ENCODE results near the gene RNASE12. TPM values are rescaled to one million over a fixed set of nuclear protein-coding genes. Genes with fewer than 3 reads are reported as not detected.

RNASE12 gene, protein sequence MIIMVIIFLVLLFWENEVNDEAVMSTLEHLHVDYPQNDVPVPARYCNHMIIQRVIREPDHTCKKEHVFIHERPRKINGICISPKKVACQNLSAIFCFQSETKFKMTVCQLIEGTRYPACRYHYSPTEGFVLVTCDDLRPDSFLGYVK
- not detected in 2 replicates for total RNA-seq (2014; rRNA removed; shearing (Covaris generic))
- polyA plus RNA-seq (2016; fragmentation: Nextera tagmentation; extraction: Ambion mirVana), result not detected in 2 replicates
- long read RNA-seq, result 0 reads

DNA sequence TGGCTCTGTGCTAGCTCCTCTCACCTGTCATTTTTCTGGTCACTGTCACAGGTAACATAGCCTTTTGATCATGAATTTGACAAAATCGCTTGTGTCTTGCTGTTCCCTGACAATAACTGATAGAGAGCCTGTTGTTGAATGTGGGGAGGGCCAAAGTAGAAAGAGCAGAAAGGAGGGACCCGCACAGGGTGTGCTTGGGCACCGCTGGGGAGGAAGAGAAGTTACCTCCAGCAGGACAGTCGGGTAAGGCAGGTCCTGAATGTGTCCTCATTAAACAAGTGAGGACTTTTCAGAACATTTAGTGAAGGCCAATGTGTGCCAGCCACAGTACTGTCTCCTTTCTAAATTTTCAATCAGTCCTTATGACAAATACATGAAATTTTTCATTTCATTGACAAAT is at the start of gene RNASE12:
Gene RNASE12 (minus strand): TSS at position 142 of the 400 bp plus-strand sequence. CDS start 653 bp downstream, outside the sequence.
- ATAC-seq (no peak), DNase-seq (ENCODE audit: low spot score) (no peak)
- Histone ChIP-seq H3K27ac (ENCODE audit: low read depth) (no peak within 1 kb of the TSS), H3F3A (replicated peaks; ENCODE audit: low read depth) (no peaks in the 10 kb centered on the region), H3K4me1 (ENCODE audit: insufficient read depth) (no peaks in the 10 kb centered on the region), H3K9me2 (ENCODE audit: insufficient read depth) (no peaks in the 10 kb centered on the region; the same call in 1 of the 2 replicates), H3K27me3 (ENCODE audit: insufficient read depth) (no peaks in the 10 kb centered on the region), H3K36me3 (ENCODE audit: insufficient read depth) (no peaks in the 10 kb centered on the region), H2AFZ (peak within 1 kb of the TSS; percentile 57), H4K20me1 (replicated peaks; ENCODE audit: insufficient read depth) (no peaks in the 10 kb centered on the region), H3K4me2 (no peak within 1 kb of the TSS), H3K4me3 (no peak within 1 kb of the TSS), H3K79me2 (replicated peaks; ENCODE audit: insufficient read depth) (no peaks in the 10 kb centered on the region)
- H3K9me3 Mint-ChIP-seq, result no peaks in the 10 kb centered on the region
- H3K27me3 Mint-ChIP-seq (ENCODE audit: insufficient read depth, low read depth, poor library complexity), result no peaks in the 10 kb centered on the region
- TF ChIP-seq JUNB (IDR thresholded peaks at IDR 0.05; ENCODE audit: unreplicated experiment), result no peak
- TF ChIP-seq EZH2phosphoT487 (IDR thresholded peaks at IDR 0.05; ENCODE audit: unreplicated experiment), result no peak
- H3K27ac Mint-ChIP-seq, result no peak within 1 kb of the TSS
- peaks cover 6% of the 10 kb centered on the region; the same call in 2 of the 3 replicates for H3K4me1 Mint-ChIP-seq
- no peak within 1 kb of the TSS for H3K4me3 Mint-ChIP-seq
- H3K36me3 Mint-ChIP-seq (ENCODE audit: low read depth), result no peaks in the 10 kb centered on the region

DNA sequence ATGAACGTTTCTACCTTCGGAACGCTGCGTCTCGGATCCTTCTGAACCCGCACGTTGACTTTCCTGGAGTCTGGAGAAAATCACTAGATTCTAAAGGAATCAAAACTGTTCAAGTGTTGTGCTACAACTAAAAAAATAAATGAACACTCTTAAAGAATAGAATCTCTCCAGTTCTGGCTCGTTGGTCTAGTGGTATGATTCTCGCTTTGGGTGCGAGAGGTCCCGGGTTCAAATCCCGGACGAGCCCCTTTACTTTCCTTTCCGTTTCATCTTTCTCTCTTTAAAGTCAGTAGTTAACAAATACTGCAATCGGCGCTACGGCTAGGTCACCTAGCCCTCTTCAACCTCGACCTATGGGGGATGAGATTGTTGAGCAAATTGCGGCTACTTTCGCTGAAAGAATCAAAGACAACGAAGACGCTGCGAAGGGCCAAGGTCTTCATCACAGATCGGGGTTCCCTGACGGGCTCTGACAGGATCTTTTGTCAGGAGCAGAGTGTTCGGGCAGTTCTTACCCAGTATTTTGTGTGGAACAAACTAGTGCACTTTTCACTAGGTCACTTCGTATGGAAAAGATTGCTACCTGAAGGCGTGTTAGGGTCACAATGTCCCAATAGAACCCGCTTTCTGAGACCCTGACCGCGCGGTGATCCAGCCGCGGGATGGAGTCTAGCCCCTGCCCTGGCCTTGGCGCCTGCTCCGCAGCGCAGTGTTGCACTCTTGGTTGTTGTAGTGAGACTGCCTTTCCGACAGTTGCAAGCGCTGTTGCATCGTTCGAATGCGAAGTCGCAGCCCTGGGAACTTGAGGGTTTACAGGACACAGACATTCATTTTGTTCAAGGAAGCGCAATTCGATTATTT is 41.9 kb upstream of the RNASE12 start:
- Histone ChIP-seq H3K4me1 (ENCODE audit: insufficient read depth) (peaks cover 8% of the 10 kb centered on the region; the same call in 1 of the 2 replicates), H3K4me2 (peak overlapping the region; percentile 83), H3K27me3 (ENCODE audit: insufficient read depth) (peaks cover 42% of the 10 kb centered on the region), H3K36me3 (ENCODE audit: insufficient read depth) (no peaks in the 10 kb centered on the region), H3K79me2 (replicated peaks; ENCODE audit: insufficient read depth) (no peaks in the 10 kb centered on the region), H2AFZ (peak overlapping the region; percentile 61), H4K20me1 (replicated peaks; ENCODE audit: insufficient read depth) (no peaks in the 10 kb centered on the region), H3K4me3 (peak overlapping the region; percentile 74), H3K27ac (ENCODE audit: low read depth) (no peak overlapping the region), H3K9me2 (ENCODE audit: insufficient read depth) (no peaks in the 10 kb centered on the region), H3F3A (replicated peaks; ENCODE audit: low read depth) (peaks cover 12% of the 10 kb centered on the region)
- Mint-ChIP-seq H3K9me3 (peaks cover 16% of the 10 kb centered on the region; the same call in 2 of the 3 replicates), H3K36me3 (ENCODE audit: low read depth) (peaks cover 6% of the 10 kb centered on the region; the same call in 2 of the 3 replicates), H3K27ac (peak overlapping the region; percentile 55; the same call in 1 of the 2 replicates), H3K4me3 (peak overlapping the region; percentile 94), H3K27me3 (ENCODE audit: insufficient read depth, low read depth, poor library complexity) (peaks cover 37% of the 10 kb centered on the region), H3K4me1 (peaks cover 6% of the 10 kb centered on the region)
- peak; percentile 97 for DNase-seq (ENCODE audit: low spot score)
- TF ChIP-seq CREB1 (CRISPR knock-in tag; IDR thresholded peaks at IDR 0.05; ENCODE audit: low read depth), result peak; percentile 46; the same call in 1 of the 2 replicates
- TF ChIP-seq EZH2 (IDR thresholded peaks at IDR 0.05; ENCODE audit: low read depth, unreplicated experiment), result no peak
- TF ChIP-seq JUNB (IDR thresholded peaks at IDR 0.05; ENCODE audit: unreplicated experiment), result no peak
- 0 out of 4 replicates have a peak, but pooled peaks of 1 of the 2 experiments have one; percentile 12 for TF ChIP-seq CTCF (conservative IDR thresholded peaks at IDR 0.05; ENCODE audit: low read depth in 2 of 2)
- TF ChIP-seq, protein P1, sequence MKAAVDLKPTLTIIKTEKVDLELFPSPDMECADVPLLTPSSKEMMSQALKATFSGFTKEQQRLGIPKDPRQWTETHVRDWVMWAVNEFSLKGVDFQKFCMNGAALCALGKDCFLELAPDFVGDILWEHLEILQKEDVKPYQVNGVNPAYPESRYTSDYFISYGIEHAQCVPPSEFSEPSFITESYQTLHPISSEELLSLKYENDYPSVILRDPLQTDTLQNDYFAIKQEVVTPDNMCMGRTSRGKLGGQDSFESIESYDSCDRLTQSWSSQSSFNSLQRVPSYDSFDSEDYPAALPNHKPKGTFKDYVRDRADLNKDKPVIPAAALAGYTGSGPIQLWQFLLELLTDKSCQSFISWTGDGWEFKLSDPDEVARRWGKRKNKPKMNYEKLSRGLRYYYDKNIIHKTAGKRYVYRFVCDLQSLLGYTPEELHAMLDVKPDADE (IDR thresholded peaks at IDR 0.05), result no peak
- peak; percentile 71 for ATAC-seq

Data from GM23338 (cell line).